Activated CD8-positive, alpha-beta memory T cell treated with anti-CD3 and anti-CD28 coated beads for 24 hours (primary cell): ENCODE measurements around the gene ANKRD65.
"Not testable (repeated sequence)": the region's sequence is repeated elsewhere in the genome, so short reads cannot be mapped to it uniquely, and the experiment has no call there.

Experiments
- DNase-seq: peaks from one replicate; pipeline ENCODE4 v3.0.0-alpha.2; 2020

Gene ANKRD65

GRCh38 chr1:1393014-1393413 is 28.1 kb downstream of the ANKRD65 start:
- no peak for DNase-seq

DNA sequence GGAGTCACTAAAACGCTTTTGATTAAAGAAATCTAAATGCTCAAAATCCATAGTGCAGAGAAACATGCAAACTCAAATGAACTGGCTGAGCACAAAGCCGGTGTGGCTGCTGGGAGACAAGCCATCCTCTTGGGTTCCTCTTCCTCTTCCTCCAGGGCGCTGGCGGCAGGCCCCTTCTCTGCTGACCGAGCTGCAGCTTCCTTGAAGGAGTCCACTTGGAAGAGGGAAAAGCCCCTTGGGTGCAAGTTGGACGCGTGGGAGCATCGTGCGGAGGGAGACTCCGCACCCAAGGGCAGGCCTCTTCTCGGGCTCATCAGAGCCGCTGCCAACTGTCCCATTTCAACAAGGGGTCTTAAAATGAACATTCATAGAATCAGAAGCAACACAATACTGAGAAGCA is 29.9 kb downstream of the ANKRD65 start:
- no peak for DNase-seq

GRCh38 chr1:1390675-1391074 is 30.4 kb downstream of the ANKRD65 start:
- no peak for DNase-seq

DNA sequence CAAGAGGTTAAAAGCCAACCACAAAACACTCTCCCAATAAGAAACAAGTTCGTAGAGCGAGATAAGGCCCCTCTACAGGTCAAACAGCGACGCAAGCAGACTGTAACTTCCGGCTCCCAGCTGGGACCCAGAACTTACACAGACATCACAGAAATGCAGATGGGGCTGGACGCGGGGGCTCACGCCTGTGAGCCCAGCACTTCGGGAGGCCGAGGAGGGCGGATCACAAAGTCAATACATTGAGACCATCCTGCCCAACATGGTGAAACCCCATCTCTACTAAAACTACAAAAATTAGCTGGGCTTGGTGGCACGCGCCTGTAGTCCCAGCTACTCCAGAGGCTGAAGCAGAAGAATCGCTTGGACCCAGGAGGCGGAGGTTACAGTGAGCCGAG is 33.0 kb downstream of the ANKRD65 start:
- DNase-seq: no peak

GRCh38 chr1:1387098-1388077 is 33.7 kb downstream of the ANKRD65 start:
- DNase-seq: no peak

DNA sequence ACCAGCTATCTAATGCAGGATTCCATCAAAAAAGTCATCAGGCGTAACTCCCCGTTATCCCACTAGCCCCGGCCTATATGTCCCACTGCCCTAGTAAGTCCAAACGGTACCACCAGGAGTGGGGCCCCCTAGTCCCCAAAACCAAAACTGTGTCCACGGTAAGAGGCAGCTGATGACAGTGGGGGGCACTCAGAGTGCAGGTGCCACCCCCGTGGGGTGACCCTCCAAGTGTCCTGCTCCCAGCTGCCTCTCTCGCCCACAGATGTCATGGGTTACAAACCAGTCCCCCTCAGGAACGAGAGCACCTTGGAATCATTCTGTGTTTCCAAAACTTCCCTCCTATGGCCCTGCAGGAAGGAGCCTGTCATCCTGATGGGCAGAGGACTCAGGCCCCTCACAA is 35.1 kb downstream of the ANKRD65 start:
- no peak for DNase-seq

GRCh38 chr1:1385339-1385738 is 35.7 kb downstream of the ANKRD65 start:
- DNase-seq: not testable (repeated sequence)

GRCh38 chr1:1381294-1381693 is 39.8 kb downstream of the ANKRD65 start:
- DNase-seq: no peak

GRCh38 chr1:1380860-1381259 is 40.2 kb downstream of the ANKRD65 start:
- no peak for DNase-seq

- no peak for DNase-seq
These were observed 43.4 kb downstream of the ANKRD65 start for GRCh38 chr1:1377540-1378205.

- no peak for DNase-seq
These were observed 44.4 kb downstream of the ANKRD65 start for GRCh38 chr1:1376551-1377226.

DNA sequence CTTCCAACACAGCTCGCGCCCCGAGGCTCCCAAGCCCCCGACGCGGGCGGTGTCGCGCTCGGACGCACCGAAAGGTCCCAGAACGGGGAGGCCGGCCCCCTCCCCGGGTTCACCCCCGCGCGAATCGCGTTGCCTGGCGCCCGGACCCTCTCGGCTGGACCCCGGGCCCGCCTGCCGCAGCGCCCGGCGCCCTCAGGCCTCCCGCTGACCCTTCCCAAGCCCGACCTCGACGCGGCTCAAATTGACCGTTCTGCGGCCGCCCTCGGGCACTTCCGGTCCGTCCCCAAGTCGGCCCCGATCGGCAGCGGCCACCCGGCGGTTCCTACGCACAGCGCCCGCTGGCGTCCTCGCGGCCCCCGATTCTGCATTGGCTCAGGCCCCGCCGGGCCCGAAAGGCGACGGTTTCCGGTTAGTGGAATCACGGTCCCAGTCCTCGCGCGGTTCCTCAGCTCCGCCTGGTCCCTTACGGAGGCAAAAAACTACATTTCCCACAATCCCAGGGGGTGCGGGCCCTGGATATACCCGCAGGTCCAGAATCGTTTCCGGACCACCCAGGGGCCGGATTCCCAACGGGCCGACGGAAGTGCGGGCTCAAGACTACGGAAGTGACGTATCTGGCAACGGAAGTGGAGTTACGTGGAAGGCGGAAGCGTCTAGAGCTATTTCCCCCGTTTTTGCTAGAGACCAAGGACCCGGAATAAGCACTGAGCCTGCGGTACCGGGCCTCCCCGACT is 46.0 kb downstream of the ANKRD65 start, which contains the start of gene AURKAIP1:
TSS of gene AURKAIP1 (minus strand) at position 279 of the 734 bp plus-strand sequence. CDS start 451 bp downstream, outside the sequence.
- peak; percentile 94 for DNase-seq

GRCh38 chr1:1374589-1374928 is 46.5 kb downstream of the ANKRD65 start:
- no peak for DNase-seq

- no peak for DNase-seq
These were observed 47.1 kb downstream of the ANKRD65 start for GRCh38 chr1:1373815-1374588.

DNA sequence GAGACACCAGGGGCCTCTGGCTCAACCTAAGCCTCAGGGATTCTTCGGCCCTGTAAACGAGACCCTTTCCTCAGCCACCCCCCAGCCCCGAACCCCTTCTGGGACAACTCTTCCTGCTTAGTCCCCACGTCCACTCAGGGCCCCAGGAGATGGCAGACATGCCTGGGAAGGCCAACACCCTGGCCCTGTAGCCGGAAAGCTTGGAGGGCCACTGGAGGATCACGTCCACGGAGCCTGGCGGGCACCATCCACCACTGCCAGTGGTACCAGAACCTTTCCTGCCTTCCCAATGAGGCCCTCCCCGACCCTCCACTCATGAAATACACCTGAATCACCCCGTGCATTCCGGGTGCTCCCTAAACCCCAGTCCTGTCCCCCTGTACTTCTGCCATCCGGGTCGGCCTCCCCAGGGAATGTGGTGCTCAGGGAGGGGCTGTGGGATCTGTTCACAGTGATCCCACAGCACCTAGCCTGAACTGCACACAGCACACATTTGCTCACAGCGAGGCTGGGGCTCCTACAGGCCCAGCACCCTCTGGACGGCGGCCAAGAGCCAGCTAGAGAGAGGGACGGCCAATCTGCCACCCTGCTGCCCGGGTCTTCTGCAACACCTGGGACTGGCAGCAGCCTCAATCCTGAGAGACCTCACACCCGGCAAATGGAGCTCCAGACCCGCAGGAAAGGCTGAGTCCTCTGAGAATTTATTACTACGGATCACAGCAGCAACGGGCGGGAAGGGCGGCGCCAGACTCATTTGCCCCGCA is 47.8 kb downstream of the ANKRD65 start:
- no peak for DNase-seq

- DNase-seq: peak; percentile 94
These were observed 49.0 kb downstream of the ANKRD65 start for GRCh38 chr1:1371746-1372711.

GRCh38 chr1:1371364-1371745 is 49.7 kb downstream of the ANKRD65 start:
- no peak for DNase-seq

GRCh38 chr1:1370771-1371300 is 50.2 kb downstream of the ANKRD65 start:
- no peak for DNase-seq

DNA sequence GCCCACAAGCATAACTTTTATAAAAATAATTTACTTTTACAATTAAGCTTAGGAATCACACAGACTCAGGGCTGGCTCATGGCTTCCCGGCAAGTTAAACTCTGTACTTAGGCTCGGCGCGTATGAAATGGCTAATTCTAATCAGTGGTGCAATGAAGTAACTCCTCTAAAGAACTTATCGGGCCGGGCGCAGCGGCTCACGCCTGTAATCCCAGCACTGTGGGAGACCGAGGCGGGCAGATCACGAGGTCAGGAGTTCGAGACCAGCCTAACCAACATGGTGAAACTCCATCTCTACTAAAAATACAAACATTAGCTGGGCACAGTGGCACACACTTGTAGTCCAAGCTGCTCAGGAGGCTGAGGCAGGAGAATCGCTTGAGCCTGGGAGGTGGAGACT is 51.0 kb downstream of the ANKRD65 start:
- DNase-seq: not testable (repeated sequence)
